ENCODE results near the gene CIITA. TPM values are rescaled to one million over a fixed set of nuclear protein-coding genes. Genes with fewer than 3 reads are reported as not detected.

CIITA gene
- total and polyA plus RNA-seq, 2 experiments from 2014 or later, result 0.06 to 1.1 TPM

GRCh38 chr16:10878644-10879501 lies 1.9 kb downstream of the CIITA start:
- Histone ChIP-seq H3K9me3 (ENCODE audit: low read depth) (no peaks in the 10 kb centered on the region), H3K27me3 (peaks cover 68% of the 10 kb centered on the region), H3K27ac (no peak overlapping the region), H3K36me3 (no peaks in the 10 kb centered on the region), H3K4me3 (no peak overlapping the region), H3K4me1 (ENCODE audit: low read depth) (no peaks in the 10 kb centered on the region)
- no peak for TF ChIP-seq CTCF (IDR thresholded peaks at IDR 0.05; ENCODE audit: low read depth, low read length)
- peak in 1 of 2 donors; percentile 32 for DNase-seq (ENCODE audit: low read depth in 1 of 2, low spot score in 1 of 2)

DNA sequence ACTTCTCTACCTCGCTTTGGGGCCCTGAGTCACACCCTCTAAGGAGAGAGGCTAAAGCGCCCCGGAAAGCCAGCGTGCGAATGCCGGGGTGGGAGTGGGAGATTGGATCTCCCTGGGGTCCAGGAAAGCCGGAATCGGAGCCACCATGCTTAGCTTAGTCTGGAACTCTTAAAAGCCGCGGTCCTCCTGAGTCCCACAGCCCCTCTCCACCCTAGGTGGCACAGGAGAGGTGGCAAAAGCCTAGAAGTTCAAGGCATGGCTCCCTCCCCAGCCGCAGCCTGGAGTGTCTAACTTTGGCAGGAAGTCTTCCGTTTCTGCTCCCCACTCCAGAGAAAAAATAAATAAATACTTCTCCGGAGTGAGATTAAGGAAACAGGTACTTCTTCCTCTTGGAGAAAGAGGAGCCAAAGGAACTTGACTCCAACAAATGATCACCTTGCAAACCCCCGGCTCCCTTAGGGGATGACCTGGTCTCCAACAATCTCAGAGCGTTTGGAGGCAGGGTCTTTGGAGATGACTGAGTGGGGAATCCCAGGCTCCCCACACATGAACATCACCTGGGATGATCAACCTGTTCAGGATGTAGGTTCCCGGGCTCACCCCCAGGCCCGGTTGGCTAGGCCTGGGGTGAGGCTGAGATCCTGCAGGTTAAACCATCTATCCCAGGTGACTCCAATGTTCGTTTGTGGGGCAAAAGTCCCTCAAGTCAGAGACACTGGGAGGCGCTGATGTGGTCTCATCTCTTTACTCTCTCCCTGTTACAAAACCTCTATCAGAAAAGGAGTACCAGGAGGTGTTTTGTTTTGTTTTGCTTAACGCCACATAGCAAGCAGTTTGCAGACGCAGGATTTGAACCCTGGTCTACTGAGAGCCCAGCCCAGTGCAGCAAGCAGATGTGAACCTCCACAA lies 2.9 kb downstream of the CIITA start:
- TF ChIP-seq CTCF (IDR thresholded peaks at IDR 0.05; ENCODE audit: low read depth, low read length), result no peak
- no peaks in the 10 kb centered on the region for H3K36me3 ChIP-seq
- no peak for DNase-seq (ENCODE audit: low read depth in 1 of 2, low spot score in 1 of 2)
- no peak overlapping the region for H3K27ac ChIP-seq
- H3K4me1 ChIP-seq (ENCODE audit: low read depth), result no peaks in the 10 kb centered on the region
- H3K9me3 ChIP-seq (ENCODE audit: low read depth), result no peaks in the 10 kb centered on the region
- peaks cover 58% of the 10 kb centered on the region for H3K27me3 ChIP-seq
- no peak overlapping the region for H3K4me3 ChIP-seq

GRCh38 chr16:10880594-10881452 lies 3.8 kb downstream of the CIITA start:
- TF ChIP-seq CTCF (IDR thresholded peaks at IDR 0.05; ENCODE audit: low read depth, low read length), result no peak
- H3K9me3 ChIP-seq (ENCODE audit: low read depth), result no peaks in the 10 kb centered on the region
- H3K27ac ChIP-seq, result no peak overlapping the region
- no peaks in the 10 kb centered on the region for H3K36me3 ChIP-seq
- H3K27me3 ChIP-seq, result peaks cover 51% of the 10 kb centered on the region
- no peaks in the 10 kb centered on the region for H3K4me1 ChIP-seq (ENCODE audit: low read depth)
- DNase-seq (ENCODE audit: low read depth in 1 of 2, low spot score in 1 of 2), result no peak
- no peak overlapping the region for H3K4me3 ChIP-seq

DNA sequence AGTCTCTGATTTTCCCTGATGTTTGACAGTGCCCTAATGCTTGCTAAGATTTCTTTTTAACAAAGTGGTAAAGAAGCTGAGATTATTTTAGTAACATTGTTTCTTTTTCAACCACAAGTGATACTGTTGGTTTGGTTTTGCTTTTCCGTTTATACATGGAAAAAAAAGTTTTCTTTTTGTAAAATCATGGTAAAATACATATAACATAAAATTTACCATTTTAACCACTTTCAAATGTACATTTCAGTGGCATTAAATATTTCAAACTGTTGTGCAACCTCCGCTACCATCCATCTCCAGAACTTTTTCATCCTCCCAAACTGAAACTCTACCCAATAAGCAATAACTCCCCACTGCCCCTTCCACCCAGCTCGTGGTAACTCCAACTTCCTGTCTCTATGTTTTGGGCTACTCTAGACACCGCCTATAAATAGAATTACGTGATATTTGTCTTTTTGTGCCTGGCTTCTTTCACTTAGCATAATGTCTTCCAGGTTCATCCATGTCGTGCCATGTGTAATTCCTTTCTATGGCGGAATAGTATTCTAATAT lies 4.6 kb downstream of the CIITA start:
- H3K4me1 ChIP-seq (ENCODE audit: low read depth), result no peaks in the 10 kb centered on the region
- H3K9me3 ChIP-seq (ENCODE audit: low read depth), result no peaks in the 10 kb centered on the region
- no peak overlapping the region for H3K27ac ChIP-seq
- TF ChIP-seq CTCF (IDR thresholded peaks at IDR 0.05; ENCODE audit: low read depth, low read length), result no peak
- H3K36me3 ChIP-seq, result no peaks in the 10 kb centered on the region
- no peak for DNase-seq (ENCODE audit: low read depth in 1 of 2, low spot score in 1 of 2)
- H3K4me3 ChIP-seq, result no peak overlapping the region
- H3K27me3 ChIP-seq, result peaks cover 48% of the 10 kb centered on the region

DNA sequence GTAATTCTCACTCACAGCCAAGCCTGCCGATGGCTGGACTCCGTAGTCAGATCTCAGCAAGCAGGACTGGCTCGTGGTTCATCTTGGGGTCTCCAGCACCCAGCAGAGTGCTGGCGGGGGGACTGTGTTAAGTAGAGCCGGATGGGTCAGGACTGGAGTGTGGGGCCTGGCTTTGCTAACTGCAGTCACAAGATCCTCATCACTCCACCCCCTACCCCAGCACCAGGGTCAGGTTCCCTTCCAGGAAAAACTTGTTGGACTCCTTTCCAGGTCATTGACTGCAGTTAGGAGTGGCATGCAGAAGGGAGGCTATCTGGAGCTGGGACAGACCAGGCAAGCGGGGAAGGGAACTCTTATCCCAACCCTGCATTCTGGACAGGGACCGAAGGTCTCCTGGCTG lies 6.0 kb downstream of the CIITA start:
- DNase-seq (ENCODE audit: low read depth in 1 of 2, low spot score in 1 of 2), result no peak
- no peak overlapping the region for H3K27ac ChIP-seq
- no peaks in the 10 kb centered on the region for H3K4me1 ChIP-seq (ENCODE audit: low read depth)
- no peak overlapping the region for H3K4me3 ChIP-seq
- H3K36me3 ChIP-seq, result no peaks in the 10 kb centered on the region
- H3K9me3 ChIP-seq (ENCODE audit: low read depth), result no peaks in the 10 kb centered on the region
- no peak for TF ChIP-seq CTCF (IDR thresholded peaks at IDR 0.05; ENCODE audit: low read depth, low read length)
- H3K27me3 ChIP-seq, result peaks cover 34% of the 10 kb centered on the region
